ENCODE data around the gene FAM117B. TPM values are rescaled to one million over a fixed set of nuclear protein-coding genes. Genes with fewer than 3 reads are reported as not detected.
A peak's percentile ranks its signal among the peaks of the same experiment; 100 is the strongest.

Gene FAM117B
- total and polyA plus RNA-seq, 2 of the 8 experiments (the other 6 are each of a cell fraction or from before 2014, with no cell fraction given): 3.9 to 22.6 TPM

- TF ChIP-seq CTBP2 (IDR thresholded peaks at IDR 0.05; ENCODE audit: borderline replicate concordance, insufficient read depth, insufficient read length, low read length): no peak
- no peak for TF ChIP-seq YY1 (IDR thresholded peaks at IDR 0.05; ENCODE audit: low read depth, low read length)
- no peak for TF ChIP-seq KDM5A (IDR thresholded peaks at IDR 0.05; ENCODE audit: low read length)
- no peak for TF ChIP-seq TCF12 (IDR thresholded peaks at IDR 0.05; ENCODE audit: low read depth, low read length)
- TF ChIP-seq HDAC2 (IDR thresholded peaks at IDR 0.05; ENCODE audit: borderline replicate concordance in 1 of 2, low read depth in 2 of 2, low read length in 2 of 2): 0 out of 4 replicates have a peak, but pooled peaks of 1 of the 2 experiments have one; percentile 76
- TF ChIP-seq EP300 (IDR thresholded peaks at IDR 0.05; ENCODE audit: borderline replicate concordance in 1 of 2, low read depth in 2 of 2, low read length in 2 of 2): no peak
- peak; percentile 56; the same call in 1 of the 2 replicates for TF ChIP-seq RBBP5 (IDR thresholded peaks at IDR 0.05; ENCODE audit: borderline replicate concordance, low read depth, low read length)
- no peak for TF ChIP-seq EGR1 (IDR thresholded peaks at IDR 0.05; ENCODE audit: borderline replicate concordance, low read depth, low read length)
- TF ChIP-seq KDM4A (IDR thresholded peaks at IDR 0.05; ENCODE audit: low read depth, low read length, severe bottlenecking): peak; percentile 10
- no peak for TF ChIP-seq SRF (IDR thresholded peaks at IDR 0.05; ENCODE audit: low read depth, low read length)
- TF ChIP-seq ASH2L (IDR thresholded peaks at IDR 0.05; ENCODE audit: low read length): peak; percentile 83
- TF ChIP-seq CBX5 (IDR thresholded peaks at IDR 0.05; ENCODE audit: low read depth, low read length): no peak
- TF ChIP-seq SP4 (IDR thresholded peaks at IDR 0.05; ENCODE audit: low read length): 0 out of 2 replicates have a peak, but pooled peaks have one; percentile 37
Observed at GRCh38 chr2:202634556-202635427, at the start of gene FAM117B (continued).

All from H1 (cell line).